Measurements from ENCODE around the gene GIMAP8. TPM values are rescaled to one million over a fixed set of nuclear protein-coding genes. Genes with fewer than 3 reads are reported as not detected.

Gene GIMAP8
- total RNA-seq, 1 experiment from 2014 or later: not detected

DNA sequence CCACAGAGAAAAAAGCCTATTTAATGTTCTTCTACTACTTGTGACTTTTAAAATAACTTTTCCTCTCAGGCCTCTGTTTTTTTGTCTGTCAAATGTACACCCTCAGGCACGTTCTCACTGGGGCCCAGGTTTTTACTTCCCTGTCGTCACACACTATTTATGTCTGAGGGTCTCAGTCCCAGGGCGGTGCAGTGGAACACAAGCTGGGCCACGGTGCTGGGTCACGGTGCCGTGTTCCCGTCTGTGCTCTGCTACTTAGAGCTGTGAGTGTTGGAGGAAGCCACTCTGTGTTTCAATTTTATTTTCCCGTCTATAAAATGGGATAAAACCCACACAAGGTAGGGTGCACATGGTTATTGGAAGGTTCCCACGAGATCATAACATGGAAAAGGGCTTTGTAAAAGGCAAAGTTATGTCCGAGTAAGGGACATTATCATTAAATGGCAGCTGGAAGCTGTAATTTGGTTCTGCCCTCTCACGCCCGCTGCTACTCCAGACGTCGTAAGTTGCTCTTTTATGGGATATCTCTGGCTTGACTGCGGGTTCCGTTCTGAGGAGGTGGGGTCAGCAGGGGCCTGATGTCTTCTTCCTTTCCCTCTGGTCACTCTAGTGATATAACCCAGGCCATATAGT is 46.1 kb upstream of the GIMAP8 start:
- Histone ChIP-seq H3K56ac (ENCODE audit: insufficient read length, low read depth, low read length) (no peak overlapping the region), H3K27ac (ENCODE audit: insufficient read length, low read depth, low read length) (no peak overlapping the region), H3K18ac (ENCODE audit: insufficient read length, low read depth, low read length) (peak overlapping the region; percentile 50), H2BK12ac (ENCODE audit: insufficient read length, low read depth, low read length) (no peak overlapping the region), H3K4me2 (ENCODE audit: insufficient read depth, insufficient read length, low read length) (peak overlapping the region; percentile 62), H4K8ac (replicated peaks; ENCODE audit: insufficient read length, low read depth, low read length) (no peak overlapping the region), H3K79me2 (ENCODE audit: insufficient read depth, low read length) (no peaks in the 10 kb centered on the region), H2BK20ac (ENCODE audit: low read depth, low read length, poor library complexity, severe bottlenecking) (no peak overlapping the region), H2BK15ac (ENCODE audit: low read depth, low read length) (no peak overlapping the region), H3K23ac (ENCODE audit: insufficient read length, low read depth, low read length) (no peak overlapping the region), H3T11ph (ENCODE audit: low read length) (no peak overlapping the region), H2AFZ (ENCODE audit: low read length) (no peak overlapping the region), H3K79me1 (ENCODE audit: insufficient read depth, low read depth, low read length, poor library complexity, severe bottlenecking) (no peaks in the 10 kb centered on the region), H2AK5ac (ENCODE audit: insufficient read length, low read length) (no peak overlapping the region), H2BK5ac (ENCODE audit: insufficient read length, low read length) (no peak overlapping the region), H3K27me3 (ENCODE audit: insufficient read depth, low read length) (no peaks in the 10 kb centered on the region), H3K14ac (ENCODE audit: insufficient read depth, low read length) (peak overlapping the region; percentile 54; the same call in 1 of the 2 replicates), H4K20me1 (ENCODE audit: control insufficient read depth, insufficient read depth, insufficient read length) (no peaks in the 10 kb centered on the region), H4K5ac (ENCODE audit: insufficient read length, low read depth, low read length) (no peak overlapping the region), H3K4ac (ENCODE audit: low read depth, low read length) (no peak overlapping the region; the same call in 1 of the 2 replicates), H4K91ac (ENCODE audit: insufficient read length, low read depth, low read length) (peak overlapping the region; percentile 38), H2BK120ac (ENCODE audit: low read depth, low read length, poor library complexity, severe bottlenecking) (no peak overlapping the region), H3K9me3 (ENCODE audit: control insufficient read depth, low read depth, low read length) (no peaks in the 10 kb centered on the region), H3K4me1 (ENCODE audit: insufficient read depth, low read length) (peaks cover 42% of the 10 kb centered on the region), H3K23me2 (ENCODE audit: insufficient read length, low read depth, low read length, poor library complexity, severe bottlenecking) (peaks cover 8% of the 10 kb centered on the region), H3K9ac (ENCODE audit: extremely low read depth, insufficient read length, low read length) (peak overlapping the region; percentile 10)
- Mint-ChIP-seq H3K27ac (peak overlapping the region; percentile 99), H3K4me1 (peaks cover 71 to 72% of the 10 kb centered on the region in 2 experiments), H3K27me3 (ENCODE audit: low read depth) (no peaks in the 10 kb centered on the region), H3K9me3 (no peaks in the 10 kb centered on the region; a peak in 1 of 5 replicates), H3K4me3 (peak overlapping the region; percentile 73 to 76), H3K36me3 (ENCODE audit: insufficient read depth in 1 of 3, low read depth in 3 of 3) (peaks cover 10 to 15% (median 13%) of the 10 kb centered on the region in 3 experiments)
- TF ChIP-seq, protein P1, sequence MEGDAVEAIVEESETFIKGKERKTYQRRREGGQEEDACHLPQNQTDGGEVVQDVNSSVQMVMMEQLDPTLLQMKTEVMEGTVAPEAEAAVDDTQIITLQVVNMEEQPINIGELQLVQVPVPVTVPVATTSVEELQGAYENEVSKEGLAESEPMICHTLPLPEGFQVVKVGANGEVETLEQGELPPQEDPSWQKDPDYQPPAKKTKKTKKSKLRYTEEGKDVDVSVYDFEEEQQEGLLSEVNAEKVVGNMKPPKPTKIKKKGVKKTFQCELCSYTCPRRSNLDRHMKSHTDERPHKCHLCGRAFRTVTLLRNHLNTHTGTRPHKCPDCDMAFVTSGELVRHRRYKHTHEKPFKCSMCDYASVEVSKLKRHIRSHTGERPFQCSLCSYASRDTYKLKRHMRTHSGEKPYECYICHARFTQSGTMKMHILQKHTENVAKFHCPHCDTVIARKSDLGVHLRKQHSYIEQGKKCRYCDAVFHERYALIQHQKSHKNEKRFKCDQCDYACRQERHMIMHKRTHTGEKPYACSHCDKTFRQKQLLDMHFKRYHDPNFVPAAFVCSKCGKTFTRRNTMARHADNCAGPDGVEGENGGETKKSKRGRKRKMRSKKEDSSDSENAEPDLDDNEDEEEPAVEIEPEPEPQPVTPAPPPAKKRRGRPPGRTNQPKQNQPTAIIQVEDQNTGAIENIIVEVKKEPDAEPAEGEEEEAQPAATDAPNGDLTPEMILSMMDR (conservative IDR thresholded peaks at IDR 0.05): no peak
- WGBS (ENCODE audit: extremely low coverage, insufficient read length, low lambda C conversion rate): no CpG with 5 or more reads among the region's 16 CpGs
- DNase-seq: no peak

Data from H9 (cell line).